ENCODE measurements around the gene GPATCH11.

Gene GPATCH11

DNA sequence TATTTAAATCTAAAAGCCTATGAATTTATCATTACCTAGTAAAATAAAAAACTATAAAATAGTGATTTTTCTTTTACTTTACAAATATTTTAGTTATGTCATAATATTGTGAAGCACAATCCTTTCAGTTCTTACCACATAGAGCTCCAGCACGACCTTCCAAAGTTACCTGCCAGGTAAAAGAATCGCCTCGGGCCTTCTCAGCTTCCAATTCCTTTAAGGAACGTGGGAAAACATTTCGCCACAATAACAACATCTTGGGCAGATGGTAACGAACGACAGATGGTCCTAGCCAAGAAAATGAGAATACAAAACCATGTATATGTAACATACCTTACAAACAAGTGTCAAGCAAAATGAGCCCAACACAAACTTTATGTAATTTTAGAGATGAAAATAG is 23.9 kb upstream of the GPATCH11 start:
- H3K27ac ChIP-seq, result no peak overlapping the region
- H3K36me3 ChIP-seq, result peaks cover 95% of the 10 kb centered on the region

DNA sequence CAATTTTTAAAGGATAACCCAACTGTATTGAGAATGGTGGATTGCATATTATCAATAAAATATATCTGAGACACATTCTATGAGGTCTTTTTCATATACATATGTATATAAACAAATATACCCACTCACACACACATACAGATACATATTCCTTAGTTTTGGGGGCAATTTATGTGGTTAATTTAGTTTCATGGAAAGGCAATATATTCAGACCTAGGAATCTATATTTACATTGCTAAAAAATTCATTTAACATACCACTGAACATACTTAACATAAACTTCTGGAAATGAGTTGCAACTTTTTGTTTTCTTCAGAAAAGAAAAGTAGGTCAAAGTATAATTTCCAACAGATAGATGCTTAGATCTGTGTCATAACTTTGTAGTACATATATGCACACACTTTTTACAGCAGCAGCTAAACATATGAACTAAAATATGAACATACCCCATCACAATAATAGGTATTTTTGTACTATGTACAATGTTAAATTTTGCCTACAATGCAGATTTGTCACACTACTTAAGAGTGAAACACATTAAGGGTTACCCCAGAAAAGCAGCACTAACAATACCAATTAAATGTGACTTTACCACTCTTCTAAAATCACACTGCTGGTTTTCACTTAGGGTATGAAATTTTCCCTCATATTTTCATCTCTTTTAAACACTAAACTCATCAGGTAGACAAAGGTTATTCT is 23.2 kb upstream of the GPATCH11 start:
- Histone ChIP-seq H3K4me3 (ENCODE audit: low read depth in 1 of 2, low read length in 1 of 2) (no peak overlapping the region), H3K27ac (no peak overlapping the region), H3K27me3 (no peaks in the 10 kb centered on the region), H3K4me1 (ENCODE audit: control insufficient read depth in 1 of 2, insufficient read depth in 1 of 2, low read depth in 1 of 2, low read length in 1 of 2) (no peaks in the 10 kb centered on the region), H3K9me3 (no peaks in the 10 kb centered on the region), H3K36me3 (peaks cover 95% of the 10 kb centered on the region)
- TF ChIP-seq CTCF (IDR thresholded peaks at IDR 0.05), result no peak

More for the DNA sequence above, 23.9 kb upstream of the GPATCH11 start:
- TF ChIP-seq CTCF (IDR thresholded peaks at IDR 0.05), result no peak
- no peaks in the 10 kb centered on the region for H3K4me1 ChIP-seq (ENCODE audit: control insufficient read depth in 1 of 2, insufficient read depth in 1 of 2, low read depth in 1 of 2, low read length in 1 of 2)
- H3K27me3 ChIP-seq, result no peaks in the 10 kb centered on the region
- H3K4me3 ChIP-seq (ENCODE audit: low read depth in 1 of 2, low read length in 1 of 2), result no peak overlapping the region
- H3K9me3 ChIP-seq, result no peaks in the 10 kb centered on the region

GRCh38 chr2:37061776-37062175 is 22.5 kb upstream of the GPATCH11 start:
- H3K9me3 ChIP-seq, result no peaks in the 10 kb centered on the region
- no peaks in the 10 kb centered on the region for H3K27me3 ChIP-seq
- H3K27ac ChIP-seq, result no peak overlapping the region
- H3K36me3 ChIP-seq, result peaks cover 95% of the 10 kb centered on the region
- no peak for TF ChIP-seq CTCF (IDR thresholded peaks at IDR 0.05)
- H3K4me3 ChIP-seq (ENCODE audit: low read depth in 1 of 2, low read length in 1 of 2), result no peak overlapping the region
- H3K4me1 ChIP-seq (ENCODE audit: control insufficient read depth in 1 of 2, insufficient read depth in 1 of 2, low read depth in 1 of 2, low read length in 1 of 2), result no peaks in the 10 kb centered on the region

GRCh38 chr2:37068686-37069085 is 15.6 kb upstream of the GPATCH11 start:
- Histone ChIP-seq H3K27me3 (no peaks in the 10 kb centered on the region), H3K4me1 (ENCODE audit: control insufficient read depth in 1 of 2, insufficient read depth in 1 of 2, low read depth in 1 of 2, low read length in 1 of 2) (no peaks in the 10 kb centered on the region), H3K27ac (no peak overlapping the region), H3K9me3 (no peaks in the 10 kb centered on the region), H3K36me3 (peaks cover 80% of the 10 kb centered on the region), H3K4me3 (ENCODE audit: low read depth in 1 of 2, low read length in 1 of 2) (no peak overlapping the region)
- TF ChIP-seq CTCF (IDR thresholded peaks at IDR 0.05), result no peak

- Histone ChIP-seq H3K4me1 (ENCODE audit: control insufficient read depth in 1 of 2, insufficient read depth in 1 of 2, low read depth in 1 of 2, low read length in 1 of 2) (no peaks in the 10 kb centered on the region), H3K27me3 (no peaks in the 10 kb centered on the region), H3K4me3 (ENCODE audit: low read depth in 1 of 2, low read length in 1 of 2) (no peak overlapping the region), H3K36me3 (peaks cover 77% of the 10 kb centered on the region), H3K9me3 (no peaks in the 10 kb centered on the region), H3K27ac (no peak overlapping the region)
- TF ChIP-seq CTCF (IDR thresholded peaks at IDR 0.05), result no peak
Measured at GRCh38 chr2:37070931-37071330, 13.4 kb upstream of the GPATCH11 start.

Measured in neutrophil (primary cell).